ENCODE measurements around the gene PRR5L. TPM values are rescaled to one million over a fixed set of nuclear protein-coding genes. Genes with fewer than 3 reads are reported as not detected.

PRR5L gene
- total RNA-seq, 1 experiment from 2014 or later: 23.9 TPM

GRCh38 chr11:36389811-36390210 lies 93.7 kb downstream of the PRR5L start:
- Mint-ChIP-seq H3K9me3 (ENCODE audit: unreplicated experiment) (no peaks in the 10 kb centered on the region), H3K4me1 (ENCODE audit: insufficient read depth, unreplicated experiment) (peaks cover 12% of the 10 kb centered on the region), H3K27ac (ENCODE audit: low read depth, unreplicated experiment) (no peak overlapping the region), H3K4me3 (ENCODE audit: unreplicated experiment) (no peak overlapping the region), H3K27me3 (ENCODE audit: insufficient read depth, unreplicated experiment) (no peaks in the 10 kb centered on the region), H3K36me3 (ENCODE audit: insufficient read depth, unreplicated experiment) (peaks cover 10% of the 10 kb centered on the region)
- CTCF ChIA-PET: interaction anchor here (0.9 to 1.0 kb wide), 2 partner anchors 9 to 98 kb away, joined by 3 to 4 read pairs; no protein-coding TSS in a partner anchor
- intact Hi-C loops (cut with micrococcal nuclease): no loop called here
- POLR2A ChIA-PET: no interaction called here
- TF ChIP-seq CTCF (IDR thresholded peaks at IDR 0.05; ENCODE audit: unreplicated experiment): no peak
- BruUV-seq (replicated peaks): no TSS peak
- no peak for DNase-seq (ENCODE audit: unreplicated experiment)

- Mint-ChIP-seq H3K4me1 (ENCODE audit: insufficient read depth, unreplicated experiment) (peaks cover 12% of the 10 kb centered on the region), H3K27ac (ENCODE audit: low read depth, unreplicated experiment) (no peak overlapping the region), H3K9me3 (ENCODE audit: unreplicated experiment) (no peaks in the 10 kb centered on the region), H3K27me3 (ENCODE audit: insufficient read depth, unreplicated experiment) (no peaks in the 10 kb centered on the region), H3K4me3 (ENCODE audit: unreplicated experiment) (no peak overlapping the region), H3K36me3 (ENCODE audit: insufficient read depth, unreplicated experiment) (peaks cover 16% of the 10 kb centered on the region)
- no peak for DNase-seq (ENCODE audit: unreplicated experiment)
- intact Hi-C loops (cut with micrococcal nuclease): no loop called here
- POLR2A ChIA-PET: no interaction called here
- CTCF ChIA-PET: no interaction called here
- no peak for TF ChIP-seq CTCF (IDR thresholded peaks at IDR 0.05; ENCODE audit: unreplicated experiment)
- no TSS peak for BruUV-seq (replicated peaks)
Measured at GRCh38 chr11:36390963-36391471, 94.9 kb downstream of the PRR5L start.

GRCh38 chr11:36392196-36392595 lies 96.1 kb downstream of the PRR5L start:
- no peak overlapping the region for H3K27ac Mint-ChIP-seq (ENCODE audit: low read depth, unreplicated experiment)
- peaks cover 21% of the 10 kb centered on the region for H3K36me3 Mint-ChIP-seq (ENCODE audit: insufficient read depth, unreplicated experiment)
- H3K4me1 Mint-ChIP-seq (ENCODE audit: insufficient read depth, unreplicated experiment): peaks cover 8% of the 10 kb centered on the region
- H3K27me3 Mint-ChIP-seq (ENCODE audit: insufficient read depth, unreplicated experiment): no peaks in the 10 kb centered on the region
- no peak for DNase-seq (ENCODE audit: unreplicated experiment)
- POLR2A ChIA-PET: no interaction called here
- no peak for TF ChIP-seq CTCF (IDR thresholded peaks at IDR 0.05; ENCODE audit: unreplicated experiment)
- intact Hi-C loops (cut with micrococcal nuclease): no loop called here
- no TSS peak for BruUV-seq (replicated peaks)
- H3K9me3 Mint-ChIP-seq (ENCODE audit: unreplicated experiment): no peaks in the 10 kb centered on the region
- no peak overlapping the region for H3K4me3 Mint-ChIP-seq (ENCODE audit: unreplicated experiment)
- CTCF ChIA-PET: no interaction called here

GRCh38 chr11:36394056-36394455 lies 98.0 kb downstream of the PRR5L start:
- POLR2A ChIA-PET: no interaction called here
- CTCF ChIA-PET: interaction anchor here (0.6 kb wide), 2 partner anchors 45 to 123 kb away, joined by 4 read pairs; no protein-coding TSS in a partner anchor
- Mint-ChIP-seq H3K27me3 (ENCODE audit: insufficient read depth, unreplicated experiment) (no peaks in the 10 kb centered on the region), H3K4me1 (ENCODE audit: insufficient read depth, unreplicated experiment) (peaks cover 7% of the 10 kb centered on the region), H3K27ac (ENCODE audit: low read depth, unreplicated experiment) (no peak overlapping the region), H3K9me3 (ENCODE audit: unreplicated experiment) (no peaks in the 10 kb centered on the region), H3K36me3 (ENCODE audit: insufficient read depth, unreplicated experiment) (peaks cover 32% of the 10 kb centered on the region), H3K4me3 (ENCODE audit: unreplicated experiment) (no peak overlapping the region)
- no TSS peak for BruUV-seq (replicated peaks)
- intact Hi-C loops (cut with micrococcal nuclease): no loop called here
- DNase-seq (ENCODE audit: unreplicated experiment): no peak
- TF ChIP-seq CTCF (IDR thresholded peaks at IDR 0.05; ENCODE audit: unreplicated experiment): no peak

All from MCF 10A (cell line).